Type B pancreatic cell (in vitro differentiated cells): ENCODE results near the gene PKM. TPM values are rescaled to one million over a fixed set of nuclear protein-coding genes. Genes with fewer than 3 reads are reported as not detected.
"Not testable (repeated sequence)": the region's sequence is repeated elsewhere in the genome, so short reads cannot be mapped to it uniquely, and the experiment has no call there.

Experiments used
- DNase-seq: peaks from one replicate; pipeline ENCODE4 v3.0.0; 2021; ENCODE audit warnings: mixed read lengths; ENCODE audit not compliant: unreplicated experiment; ENCODE audit errors: extremely low spot score
- H3K27ac Mint-ChIP-seq: 2 replicates; pipeline ENCODE4 v1.8.0; 2021; ENCODE audit warnings: mild to moderate bottlenecking, mixed read lengths
- H3K27me3 Mint-ChIP-seq: 2 replicates; pipeline ENCODE4 v1.8.0; 2021; ENCODE audit warnings: mixed read lengths
- H3K36me3 Mint-ChIP-seq: 2 replicates; pipeline ENCODE4 v1.8.0; 2021; ENCODE audit warnings: mixed read lengths
- H3K4me1 Mint-ChIP-seq: one replicate; pipeline ENCODE4 v1.8.0; 2021; ENCODE audit warnings: mixed read lengths; ENCODE audit not compliant: unreplicated experiment
- H3K4me3 Mint-ChIP-seq: 2 replicates; pipeline ENCODE4 v1.8.0; 2021; ENCODE audit warnings: mild to moderate bottlenecking, mixed read lengths
- H3K9me3 Mint-ChIP-seq: 2 replicates; pipeline ENCODE4 v1.8.0; 2021; ENCODE audit warnings: mixed read lengths
- CTCF ChIP-seq: fragments of 200-600 bp; sonication (generic); conservative IDR thresholded peaks from 2 replicates; pipeline ENCODE4 v1.5.0; 2021; ENCODE audit warnings: antibody characterized with exemption, mild to moderate bottlenecking
- long read RNA-seq: library from polyadenylated mRNA; unstranded; transcript quantifications from one replicate; pipeline ENCODE4 v2.0.0, GENCODE V29; 2020
- total RNA-seq: library from RNA; stranded (reverse); gene quantifications from 2 replicates; pipeline ENCODE4 v1.2.1, GENCODE V29; 2021; ENCODE audit warnings: low replicate concordance

The PKM gene
- 597 and 663 TPM in 2 replicates for total RNA-seq
- long read RNA-seq, transcript PKM-202 (11 exons, 2,318 nt), result major isoform, 127 of 151 reads
- long read RNA-seq, partial matches to known transcripts, result 15 of 151 reads
- long read RNA-seq, other reads (novel, unspliced or antisense), result 8 of 151 reads

- no peaks in the 10 kb centered on the region for H3K27me3 Mint-ChIP-seq
- no peaks in the 10 kb centered on the region for H3K9me3 Mint-ChIP-seq
- H3K27ac Mint-ChIP-seq, result peak within 1 kb of the TSS; percentile 99
- peaks cover 38% of the 10 kb centered on the region for H3K4me1 Mint-ChIP-seq
- TF ChIP-seq CTCF, result no peak
- DNase-seq, result peak; percentile 98
- peak within 1 kb of the TSS; percentile 100 for H3K4me3 Mint-ChIP-seq
- H3K36me3 Mint-ChIP-seq, result peaks cover 14% of the 10 kb centered on the region
Measured at GRCh38 chr15:72231066-72231832, at the start of gene PKM. Gene PKM, minus strand, starts transcription at chr15:72231190. Its CDS starts 12,093 bp downstream, at chr15:72219097.

GRCh38 chr15:72280751-72281150 lies 49.8 kb upstream of the PKM start:
- DNase-seq, result no peak
- Mint-ChIP-seq H3K27me3 (peaks cover 31% of the 10 kb centered on the region), H3K27ac (no peak overlapping the region), H3K9me3 (no peaks in the 10 kb centered on the region), H3K4me3 (no peak overlapping the region), H3K4me1 (no peaks in the 10 kb centered on the region), H3K36me3 (no peaks in the 10 kb centered on the region)
- TF ChIP-seq CTCF, result no peak

- H3K27ac Mint-ChIP-seq, result no peak overlapping the region
- H3K27me3 Mint-ChIP-seq, result peaks cover 31% of the 10 kb centered on the region
- H3K4me1 Mint-ChIP-seq, result no peaks in the 10 kb centered on the region
- no peak overlapping the region for H3K4me3 Mint-ChIP-seq
- TF ChIP-seq CTCF, result no peak
- H3K36me3 Mint-ChIP-seq, result no peaks in the 10 kb centered on the region
- H3K9me3 Mint-ChIP-seq, result no peaks in the 10 kb centered on the region
- no peak for DNase-seq
Measured at GRCh38 chr15:72278737-72279136, 47.7 kb upstream of the PKM start.

DNA sequence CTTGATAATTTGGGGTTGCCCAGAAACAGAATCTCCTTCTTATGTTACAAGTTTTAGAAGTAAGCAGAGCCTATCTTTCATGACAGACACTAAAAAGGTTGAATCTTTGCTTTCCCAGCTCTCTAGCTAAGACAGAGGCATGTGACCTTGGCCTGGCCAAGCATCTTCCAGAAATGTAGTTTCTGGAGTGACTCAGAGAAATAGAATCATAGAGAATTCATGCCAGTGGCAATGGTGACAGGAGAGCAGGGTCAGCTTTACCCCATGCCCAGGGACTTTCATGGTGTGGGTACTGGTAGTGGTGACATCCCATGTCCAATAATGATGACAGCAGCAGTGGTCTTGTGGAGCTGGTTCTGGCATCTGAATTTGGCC lies 45.3 kb upstream of the PKM start:
- DNase-seq, result no peak
- no peaks in the 10 kb centered on the region for H3K36me3 Mint-ChIP-seq
- no peaks in the 10 kb centered on the region for H3K9me3 Mint-ChIP-seq
- H3K27ac Mint-ChIP-seq, result no peak overlapping the region
- H3K4me1 Mint-ChIP-seq, result peaks cover 8% of the 10 kb centered on the region
- H3K4me3 Mint-ChIP-seq, result no peak overlapping the region
- H3K27me3 Mint-ChIP-seq, result peaks cover 26% of the 10 kb centered on the region
- TF ChIP-seq CTCF, result no peak

DNA sequence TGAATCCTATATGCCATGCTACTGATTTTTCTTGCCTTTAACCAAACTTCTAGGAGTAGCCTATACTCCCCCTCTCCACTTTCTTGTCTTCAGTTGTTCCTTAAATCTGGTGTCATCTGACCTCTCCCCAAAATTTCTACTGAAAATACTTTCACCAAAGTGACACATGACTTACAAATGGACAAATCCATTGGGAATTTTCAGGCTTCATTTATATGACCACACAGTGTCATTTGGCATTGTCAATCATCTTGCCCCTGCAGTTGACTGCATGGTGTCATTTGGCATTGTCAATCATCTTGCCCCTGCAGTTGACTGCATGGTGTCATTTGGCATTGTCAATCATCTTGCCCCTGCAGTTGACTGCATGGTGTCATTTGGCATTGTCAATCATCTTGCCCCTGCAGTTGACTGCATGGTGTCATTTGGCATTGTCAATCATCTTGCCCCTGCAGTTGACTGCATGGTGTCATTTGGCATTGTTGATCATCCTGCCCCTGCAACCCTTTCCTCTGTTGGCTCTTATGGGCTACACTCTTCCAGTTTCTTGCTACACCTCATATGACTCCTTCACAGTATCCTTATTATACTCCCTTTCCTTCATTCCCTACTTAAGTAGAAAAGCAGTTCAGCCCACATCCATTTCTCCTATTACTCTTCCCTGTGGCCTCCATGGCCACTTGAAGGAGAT lies 44.8 kb upstream of the PKM start:
- Mint-ChIP-seq H3K27me3 (peaks cover 26% of the 10 kb centered on the region), H3K4me1 (peaks cover 11% of the 10 kb centered on the region)
- H3K4me3 Mint-ChIP-seq, H3K27ac Mint-ChIP-seq, H3K36me3 Mint-ChIP-seq, DNase-seq, H3K9me3 Mint-ChIP-seq: not testable (repeated sequence)

DNA sequence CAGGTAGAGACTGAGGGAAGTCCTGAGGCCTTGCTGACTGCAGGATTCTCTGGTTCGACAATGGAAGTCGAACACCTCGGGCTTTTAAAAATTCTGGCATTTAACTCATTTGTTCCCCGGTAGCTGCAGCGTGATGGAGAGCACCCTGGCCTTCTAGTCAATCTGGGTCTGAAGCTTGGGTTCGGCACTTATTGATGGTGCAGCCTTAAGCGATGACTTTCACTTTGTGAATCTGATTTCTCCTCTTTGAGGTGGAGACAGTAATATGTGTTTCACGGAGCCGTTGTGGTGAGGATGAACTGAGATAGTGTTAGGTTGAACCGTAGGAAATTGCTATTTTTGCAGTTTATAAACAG lies 42.0 kb upstream of the PKM start:
- H3K4me1 Mint-ChIP-seq, result peaks cover 16% of the 10 kb centered on the region
- no peak for DNase-seq
- H3K27me3 Mint-ChIP-seq, result peaks cover 21% of the 10 kb centered on the region
- peaks cover 4% of the 10 kb centered on the region for H3K36me3 Mint-ChIP-seq
- no peaks in the 10 kb centered on the region for H3K9me3 Mint-ChIP-seq
- peak overlapping the region; percentile 84 for H3K27ac Mint-ChIP-seq
- TF ChIP-seq CTCF, result peak; percentile 25
- peak overlapping the region; percentile 87 for H3K4me3 Mint-ChIP-seq
